A673 (cell line): Measurements from ENCODE around the gene ATF7IP2.

Experiments
- EZH2 ChIP-seq: fragments of 200-600 bp; sonication (generic); IDR thresholded peaks from 2 replicates; pipeline ENCODE4 v1.6.1; 2017; ENCODE audit warnings: borderline replicate concordance, low read depth, mild to moderate bottlenecking, mixed read lengths, antibody characterized with exemption, low read length; ENCODE audit not compliant: poor library complexity, severe bottlenecking
- TF ChIP-seq, protein P1 (sequence below): fragments of 300-800, 200-600 bp; sonication (generic); conservative IDR thresholded peaks from 2 replicates; pipeline ENCODE4 v1.5.1; 2017; ENCODE audit warnings: low read depth, mild to moderate bottlenecking, antibody characterized with exemption, low read length, moderate library complexity, mixed read lengths

DNA sequence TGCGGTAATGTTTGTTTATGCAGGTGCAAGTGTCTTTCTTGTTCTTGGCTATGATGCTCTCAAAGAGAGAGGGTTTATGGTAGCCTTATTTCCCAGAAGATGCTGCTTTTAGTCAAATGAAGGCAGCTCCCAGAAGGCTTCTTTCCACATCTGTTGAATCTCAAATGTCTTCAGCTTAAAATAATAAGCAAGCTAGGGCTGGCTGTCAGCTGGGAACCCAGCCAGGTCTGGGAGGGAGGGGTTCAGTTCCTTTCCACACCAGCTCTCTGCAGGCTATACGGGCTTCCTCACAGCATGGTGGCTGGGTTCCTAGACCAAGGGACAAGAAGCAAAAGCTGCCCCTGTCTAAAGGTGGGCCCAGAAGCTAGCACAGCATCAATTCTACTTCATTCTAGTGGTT, 47.4 kb upstream of the ATF7IP2 start:
- TF ChIP-seq, protein P1, sequence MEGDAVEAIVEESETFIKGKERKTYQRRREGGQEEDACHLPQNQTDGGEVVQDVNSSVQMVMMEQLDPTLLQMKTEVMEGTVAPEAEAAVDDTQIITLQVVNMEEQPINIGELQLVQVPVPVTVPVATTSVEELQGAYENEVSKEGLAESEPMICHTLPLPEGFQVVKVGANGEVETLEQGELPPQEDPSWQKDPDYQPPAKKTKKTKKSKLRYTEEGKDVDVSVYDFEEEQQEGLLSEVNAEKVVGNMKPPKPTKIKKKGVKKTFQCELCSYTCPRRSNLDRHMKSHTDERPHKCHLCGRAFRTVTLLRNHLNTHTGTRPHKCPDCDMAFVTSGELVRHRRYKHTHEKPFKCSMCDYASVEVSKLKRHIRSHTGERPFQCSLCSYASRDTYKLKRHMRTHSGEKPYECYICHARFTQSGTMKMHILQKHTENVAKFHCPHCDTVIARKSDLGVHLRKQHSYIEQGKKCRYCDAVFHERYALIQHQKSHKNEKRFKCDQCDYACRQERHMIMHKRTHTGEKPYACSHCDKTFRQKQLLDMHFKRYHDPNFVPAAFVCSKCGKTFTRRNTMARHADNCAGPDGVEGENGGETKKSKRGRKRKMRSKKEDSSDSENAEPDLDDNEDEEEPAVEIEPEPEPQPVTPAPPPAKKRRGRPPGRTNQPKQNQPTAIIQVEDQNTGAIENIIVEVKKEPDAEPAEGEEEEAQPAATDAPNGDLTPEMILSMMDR = no peak
- no peak for TF ChIP-seq EZH2
